Lower lobe of right lung (tissue), 2 donors: Measurements from ENCODE around the gene ADAM19. TPM values are rescaled to one million over a fixed set of nuclear protein-coding genes. Genes with fewer than 3 reads are reported as not detected.
A peak's percentile ranks its signal among the peaks of the same experiment; 100 is the strongest.
"Not testable (repeated sequence)": the region's sequence is repeated elsewhere in the genome, so short reads cannot be mapped to it uniquely, and the experiment has no call there.

ENCODE experiments used
- ATAC-seq, 2 donors: fragments of 200-7000 bp; cut with Tn5 transposase; one replicate each; pipeline ENCODE4 v1.9.1; 2020 to 2022; ENCODE audit warnings: mild to moderate bottlenecking in 2 of 2, moderate library complexity in 2 of 2
- DNase-seq: peaks from one replicate; pipeline ENCODE4 v3.0.0-alpha.2; 2020
- H3K27ac ChIP-seq: fragments of 200-600 bp; one replicate; pipeline ENCODE4 v1.8.0; 2022
- H3K27me3 ChIP-seq: fragments of 200-600 bp; one replicate; pipeline ENCODE4 v1.8.0; 2022; ENCODE audit warnings: low read depth
- H3K36me3 ChIP-seq: fragments of 200-600 bp; one replicate; pipeline ENCODE4 v1.8.0; 2022; ENCODE audit warnings: mild to moderate bottlenecking
- H3K4me1 ChIP-seq: fragments of 200-600 bp; one replicate; pipeline ENCODE4 v1.8.0; 2022
- H3K4me3 ChIP-seq: fragments of 200-600 bp; one replicate; pipeline ENCODE4 v1.8.0; 2022; ENCODE audit warnings: mild to moderate bottlenecking
- H3K9me3 ChIP-seq: fragments of 200-600 bp; one replicate; pipeline ENCODE4 v1.8.0; 2022
- intact Hi-C: fragments of 100-400 bp; cut with DNase I; formaldehyde crosslinking; loops from one replicate; pipeline ENCODE4 v1.11.0; 2022
- total RNA-seq: library from RNA; stranded (reverse); fragmentation: NEBNext Ultra II Directional; extraction: Animal tissue kit (Norgen Biotek cat#: 25700); gene quantifications from one replicate; pipeline ENCODE4 v1.2.1, GENCODE V29; 2021
- TF ChIP-seq, protein P1 (sequence below): fragments of 200-600 bp; IDR thresholded peaks from one replicate; pipeline ENCODE4 v1.8.0; 2022; ENCODE audit warnings: antibody characterized with exemption, mild to moderate bottlenecking
- donor health status: DM: no; HTN: yes; CAD: no; lungs with severe emphysema.

Gene ADAM19
- total RNA-seq, 1 donor from 2014 or later = 12.0 TPM

DNA sequence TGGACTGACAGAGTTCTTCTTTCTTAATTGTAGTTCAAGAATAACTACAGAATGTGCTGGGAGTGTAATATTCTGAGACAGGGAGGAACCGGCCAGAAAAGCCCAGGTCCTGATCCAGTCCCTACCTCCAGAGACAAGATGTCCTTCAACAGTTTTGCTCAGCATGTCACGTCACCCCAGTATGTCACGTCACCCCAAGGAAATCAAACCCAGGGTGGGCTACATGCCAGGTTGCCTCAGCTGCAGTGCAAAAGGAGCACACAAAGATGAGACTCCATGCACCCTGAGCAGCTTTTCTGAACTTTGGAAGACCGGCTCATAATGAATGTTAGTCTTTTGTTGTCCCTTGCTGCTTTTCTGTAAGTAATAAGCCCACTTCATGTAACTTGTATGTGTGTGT lies 141.5 kb downstream of the ADAM19 start:
- Histone ChIP-seq H3K27me3 (no peaks in the 10 kb centered on the region), H3K4me1 (no peaks in the 10 kb centered on the region), H3K27ac (no peak overlapping the region), H3K9me3 (no peaks in the 10 kb centered on the region), H3K36me3 (no peaks in the 10 kb centered on the region), H3K4me3 (no peak overlapping the region)
- no peak for DNase-seq
- TF ChIP-seq, protein P1, sequence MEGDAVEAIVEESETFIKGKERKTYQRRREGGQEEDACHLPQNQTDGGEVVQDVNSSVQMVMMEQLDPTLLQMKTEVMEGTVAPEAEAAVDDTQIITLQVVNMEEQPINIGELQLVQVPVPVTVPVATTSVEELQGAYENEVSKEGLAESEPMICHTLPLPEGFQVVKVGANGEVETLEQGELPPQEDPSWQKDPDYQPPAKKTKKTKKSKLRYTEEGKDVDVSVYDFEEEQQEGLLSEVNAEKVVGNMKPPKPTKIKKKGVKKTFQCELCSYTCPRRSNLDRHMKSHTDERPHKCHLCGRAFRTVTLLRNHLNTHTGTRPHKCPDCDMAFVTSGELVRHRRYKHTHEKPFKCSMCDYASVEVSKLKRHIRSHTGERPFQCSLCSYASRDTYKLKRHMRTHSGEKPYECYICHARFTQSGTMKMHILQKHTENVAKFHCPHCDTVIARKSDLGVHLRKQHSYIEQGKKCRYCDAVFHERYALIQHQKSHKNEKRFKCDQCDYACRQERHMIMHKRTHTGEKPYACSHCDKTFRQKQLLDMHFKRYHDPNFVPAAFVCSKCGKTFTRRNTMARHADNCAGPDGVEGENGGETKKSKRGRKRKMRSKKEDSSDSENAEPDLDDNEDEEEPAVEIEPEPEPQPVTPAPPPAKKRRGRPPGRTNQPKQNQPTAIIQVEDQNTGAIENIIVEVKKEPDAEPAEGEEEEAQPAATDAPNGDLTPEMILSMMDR = no peak
- ATAC-seq = no peak
- intact Hi-C loops = no loop called here

DNA sequence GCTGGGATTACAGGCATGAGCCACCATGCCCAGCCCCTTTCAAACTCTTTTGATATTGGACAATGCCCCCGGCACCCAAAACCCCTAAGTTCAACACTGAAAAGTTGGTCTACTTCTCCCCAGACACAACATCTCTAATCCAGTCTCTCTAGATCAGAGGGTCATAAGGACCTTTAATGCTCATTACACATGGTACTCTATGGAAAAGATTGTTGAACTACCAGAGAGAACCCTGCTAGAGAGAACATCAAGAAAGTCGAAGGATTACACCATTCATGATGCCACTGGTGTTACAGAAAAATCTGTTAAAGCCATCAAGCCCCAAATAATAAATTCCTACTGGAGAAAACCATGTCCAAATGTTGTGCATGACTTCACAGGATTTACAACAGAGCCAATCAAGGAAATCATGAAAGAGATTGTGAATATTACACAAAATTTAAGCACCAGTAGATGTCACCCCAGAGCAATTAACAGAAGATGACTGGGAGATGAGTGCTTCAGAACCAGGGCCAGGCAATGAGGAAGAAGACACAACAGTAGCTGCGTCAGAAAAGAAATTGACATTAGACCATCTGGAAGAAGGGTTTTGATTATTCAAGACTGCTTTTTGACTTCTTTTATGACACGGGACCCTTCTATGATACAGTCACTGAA lies 143.9 kb downstream of the ADAM19 start:
- TF ChIP-seq, protein P1 = peak; percentile 52
- no peak overlapping the region for H3K4me3 ChIP-seq
- no peak for DNase-seq
- no peaks in the 10 kb centered on the region for H3K9me3 ChIP-seq
- intact Hi-C loops = no loop called here
- no peak overlapping the region for H3K27ac ChIP-seq
- peak; percentile 66 to 78 for ATAC-seq
- H3K36me3 ChIP-seq = no peaks in the 10 kb centered on the region
- H3K4me1 ChIP-seq = no peaks in the 10 kb centered on the region
- H3K27me3 ChIP-seq = no peaks in the 10 kb centered on the region

DNA sequence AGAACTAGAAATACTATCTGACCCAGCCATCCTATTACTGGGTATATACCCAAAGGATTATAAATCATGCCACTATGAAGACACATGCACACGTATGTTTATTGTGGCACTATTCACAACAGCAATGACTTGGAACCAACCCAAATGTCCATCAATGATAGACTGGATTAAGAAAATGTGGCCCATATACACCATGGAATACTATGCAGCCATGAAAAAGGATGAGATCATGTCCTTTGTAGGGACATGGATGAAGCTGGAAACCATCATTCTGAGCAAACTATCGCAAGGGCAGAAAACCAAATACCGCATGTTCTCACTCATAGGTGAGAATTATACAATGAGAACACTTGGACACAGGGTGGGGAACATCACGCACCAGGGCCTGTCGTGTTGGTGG lies 145.7 kb downstream of the ADAM19 start:
- not testable (repeated sequence) for ATAC-seq

More for the DNA sequence above, 145.7 kb downstream of the ADAM19 start:
- intact Hi-C loops, H3K27me3 ChIP-seq, H3K4me1 ChIP-seq, H3K36me3 ChIP-seq, H3K4me3 ChIP-seq, DNase-seq, H3K9me3 ChIP-seq, H3K27ac ChIP-seq: not testable (repeated sequence)

Other genes with a start within 250 kb of the ADAM19 start
- gene NIPAL4, start 115.6 kb downstream of the ADAM19 start, total RNA-seq = not detected
- not detected for gene SOX30, start 76.7 kb upstream of the ADAM19 start, total RNA-seq
- not detected for gene C5orf52, start 95.8 kb upstream of the ADAM19 start, total RNA-seq
- 11.3 TPM for gene THG1L, start 155.6 kb upstream of the ADAM19 start, total RNA-seq
- gene LSM11, start 167.9 kb upstream of the ADAM19 start, total RNA-seq = 3.1 TPM